ENCODE results near the gene CA12.
"Not testable (repeated sequence)": the region's sequence is repeated elsewhere in the genome, so short reads cannot be mapped to it uniquely, and the experiment has no call there.

The CA12 gene

GRCh38 chr15:63321462-63321861, 60.2 kb downstream of the CA12 start:
- no peak for DNase-seq
- Mint-ChIP-seq H3K27ac (no peak overlapping the region), H3K4me3 (no peak overlapping the region), H3K27me3 (ENCODE audit: low read depth, poor library complexity) (peaks cover 3% of the 10 kb centered on the region), H3K36me3 (ENCODE audit: low read depth) (peaks cover 12% of the 10 kb centered on the region), H3K9me3 (no peaks in the 10 kb centered on the region), H3K4me1 (peaks cover 11% of the 10 kb centered on the region)
- no peak for TF ChIP-seq CTCF (IDR thresholded peaks at IDR 0.05)

GRCh38 chr15:63320981-63321380, 60.7 kb downstream of the CA12 start:
- not testable (repeated sequence) for H3K36me3 Mint-ChIP-seq (ENCODE audit: low read depth); H3K4me3 Mint-ChIP-seq; H3K27ac Mint-ChIP-seq; H3K9me3 Mint-ChIP-seq; H3K27me3 Mint-ChIP-seq (ENCODE audit: low read depth, poor library complexity); DNase-seq
- peaks cover 14% of the 10 kb centered on the region for H3K4me1 Mint-ChIP-seq

GRCh38 chr15:63320446-63320845, 61.2 kb downstream of the CA12 start:
- H3K9me3 Mint-ChIP-seq; H3K36me3 Mint-ChIP-seq (ENCODE audit: low read depth); DNase-seq; H3K27ac Mint-ChIP-seq; H3K27me3 Mint-ChIP-seq (ENCODE audit: low read depth, poor library complexity); H3K4me3 Mint-ChIP-seq: not testable (repeated sequence)
- H3K4me1 Mint-ChIP-seq: peaks cover 15% of the 10 kb centered on the region

- Mint-ChIP-seq H3K27ac (no peak overlapping the region), H3K27me3 (ENCODE audit: low read depth, poor library complexity) (peaks cover 3% of the 10 kb centered on the region), H3K36me3 (ENCODE audit: low read depth) (no peaks in the 10 kb centered on the region), H3K4me3 (no peak overlapping the region), H3K4me1 (peaks cover 19% of the 10 kb centered on the region), H3K9me3 (no peaks in the 10 kb centered on the region)
- TF ChIP-seq CTCF (IDR thresholded peaks at IDR 0.05): no peak
- DNase-seq: no peak
Measured at GRCh38 chr15:63319065-63319464, 62.6 kb downstream of the CA12 start.

GRCh38 chr15:63318344-63318743, 63.3 kb downstream of the CA12 start:
- H3K27me3 Mint-ChIP-seq (ENCODE audit: low read depth, poor library complexity): peaks cover 3% of the 10 kb centered on the region
- no peaks in the 10 kb centered on the region for H3K36me3 Mint-ChIP-seq (ENCODE audit: low read depth)
- TF ChIP-seq CTCF (IDR thresholded peaks at IDR 0.05): no peak
- H3K4me1 Mint-ChIP-seq: peaks cover 14% of the 10 kb centered on the region
- no peak overlapping the region for H3K4me3 Mint-ChIP-seq
- DNase-seq: no peak
- H3K27ac Mint-ChIP-seq: no peak overlapping the region
- no peaks in the 10 kb centered on the region for H3K9me3 Mint-ChIP-seq

- H3K27me3 Mint-ChIP-seq (ENCODE audit: low read depth, poor library complexity): peaks cover 3% of the 10 kb centered on the region
- no peak for TF ChIP-seq CTCF (IDR thresholded peaks at IDR 0.05)
- no peak for DNase-seq
Measured at GRCh38 chr15:63314409-63314808, 67.2 kb downstream of the CA12 start.

GRCh38 chr15:63313825-63314224, 67.8 kb downstream of the CA12 start:
- TF ChIP-seq CTCF (IDR thresholded peaks at IDR 0.05): no peak
- no peak overlapping the region for H3K27ac Mint-ChIP-seq

More at GRCh38 chr15:63314409-63314808, 67.2 kb downstream of the CA12 start:
- Mint-ChIP-seq H3K4me3 (no peak overlapping the region), H3K4me1 (peaks cover 20% of the 10 kb centered on the region), H3K9me3 (peaks cover 8% of the 10 kb centered on the region), H3K36me3 (ENCODE audit: low read depth) (peaks cover 7% of the 10 kb centered on the region), H3K27ac (no peak overlapping the region)

More at GRCh38 chr15:63313825-63314224, 67.8 kb downstream of the CA12 start:
- H3K4me1 Mint-ChIP-seq: peaks cover 20% of the 10 kb centered on the region
- peaks cover 8% of the 10 kb centered on the region for H3K9me3 Mint-ChIP-seq
- peaks cover 3% of the 10 kb centered on the region for H3K27me3 Mint-ChIP-seq (ENCODE audit: low read depth, poor library complexity)
- no peak for DNase-seq
- no peak overlapping the region for H3K4me3 Mint-ChIP-seq
- H3K36me3 Mint-ChIP-seq (ENCODE audit: low read depth): peaks cover 7% of the 10 kb centered on the region
